OCI-LY1 (cell line): ENCODE results near the gene ZHX3.

Source experiments
- H2AFZ ChIP-seq: fragments of 200-600 bp; sonication (generic), shearing (Covaris generic); 2 replicates; pipeline ENCODE4 v1.6.0; 2014; ENCODE audit warnings: antibody characterized with exemption, mild to moderate bottlenecking, low read length
- H3F3A ChIP-seq: fragments of 200-600 bp; sonication (generic), shearing (Covaris generic); 2 replicates; pipeline ENCODE4 v1.6.0; 2014; ENCODE audit warnings: mild to moderate bottlenecking, antibody characterized with exemption, low read length, moderate library complexity; ENCODE audit not compliant: insufficient read depth
- H3K27ac ChIP-seq: fragments of 200-600 bp; sonication (generic); 2 replicates; pipeline ENCODE4 v1.5.1; 2014; ENCODE audit warnings: low read length, mixed run types, mild to moderate bottlenecking, low read depth; ENCODE audit not compliant: poor library complexity, severe bottlenecking
- H3K27me3 ChIP-seq: fragments of 200-600 bp; sonication (generic); 2 replicates; pipeline ENCODE4 v1.6.0; 2014; ENCODE audit warnings: antibody characterized with exemption, mild to moderate bottlenecking, low read length, moderate library complexity; ENCODE audit not compliant: insufficient read depth
- H3K36me3 ChIP-seq: fragments of 200-600 bp; sonication (generic); 2 replicates; pipeline ENCODE4 v1.6.1; 2014; ENCODE audit warnings: mild to moderate bottlenecking, antibody characterized with exemption, low read length, moderate library complexity, mixed read lengths; ENCODE audit not compliant: insufficient read depth
- H3K4me1 ChIP-seq: fragments of 200-600 bp; sonication (generic); 2 replicates; pipeline ENCODE4 v1.5.1; 2014; ENCODE audit warnings: mild to moderate bottlenecking, low read length, moderate library complexity; ENCODE audit not compliant: insufficient read depth, severe bottlenecking
- H3K4me2 ChIP-seq: fragments of 200-600 bp; sonication (generic), shearing (Covaris generic); 2 replicates; pipeline ENCODE4 v1.6.1; 2014; ENCODE audit warnings: low read length
- H3K4me3 ChIP-seq: fragments of 200-600 bp; sonication (generic); 2 replicates; pipeline ENCODE4 v1.5.1; 2014; ENCODE audit warnings: low read length, low read depth, mild to moderate bottlenecking, mixed read lengths; ENCODE audit not compliant: poor library complexity, severe bottlenecking
- H3K79me2 ChIP-seq: fragments of 200-600 bp; shearing (Covaris generic); 2 replicates; pipeline ENCODE4 v1.6.1; 2016; ENCODE audit warnings: mixed run types, low read length, mixed read lengths; ENCODE audit not compliant: insufficient read depth
- H3K9ac ChIP-seq: fragments of 200-600 bp; sonication (generic), shearing (Covaris generic); 2 replicates; pipeline ENCODE4 v1.6.1; 2014; ENCODE audit warnings: mild to moderate bottlenecking, low read length, mixed read lengths
- H3K9me2 ChIP-seq: fragments of 200-600 bp; sonication (generic), shearing (Covaris generic); 2 replicates; pipeline ENCODE4 v1.6.1; 2014; ENCODE audit warnings: low read depth, mild to moderate bottlenecking, low read length, mixed read lengths
- H3K9me3 ChIP-seq: fragments of 200-600 bp; shearing (Covaris generic); 2 replicates; pipeline ENCODE4 v1.6.1; 2014; ENCODE audit warnings: low read length, mixed read lengths
- H4K20me1 ChIP-seq: fragments of 200-600 bp; sonication (generic), shearing (Covaris generic); 2 replicates; pipeline ENCODE4 v1.6.0; 2016; ENCODE audit warnings: mild to moderate bottlenecking, low read length; ENCODE audit not compliant: insufficient read depth
- EZH2 ChIP-seq: fragments of 200-600 bp; sonication (generic), shearing (Covaris generic); IDR thresholded peaks from 2 replicates; pipeline ENCODE4 v1.8.0; 2017; ENCODE audit warnings: borderline replicate concordance, mixed run types, mild to moderate bottlenecking, antibody characterized with exemption, low read length, moderate library complexity, mixed read lengths
- TF ChIP-seq, protein P1 (sequence below): fragments of 200-600 bp; sonication (generic), shearing (Covaris generic); IDR thresholded peaks from 2 replicates; pipeline ENCODE4 v1.5.1; 2017; ENCODE audit warnings: mild to moderate bottlenecking, antibody characterized with exemption, low read length, moderate library complexity, mixed read lengths

The ZHX3 gene

GRCh38 chr20:41141153-41141815 lies 176.2 kb downstream of the ZHX3 start:
- H3K27me3 ChIP-seq: no peaks in the 10 kb centered on the region
- peak overlapping the region; percentile 81 for H3K4me3 ChIP-seq
- no peaks in the 10 kb centered on the region for H3K9me2 ChIP-seq
- H3K9ac ChIP-seq: peak overlapping the region; percentile 47; the same call in 1 of the 2 replicates
- H3K79me2 ChIP-seq: peaks cover 42% of the 10 kb centered on the region
- peak overlapping the region; percentile 67 for H3K4me2 ChIP-seq
- H2AFZ ChIP-seq: no peak overlapping the region
- H3K9me3 ChIP-seq: no peaks in the 10 kb centered on the region
- TF ChIP-seq, protein P1, sequence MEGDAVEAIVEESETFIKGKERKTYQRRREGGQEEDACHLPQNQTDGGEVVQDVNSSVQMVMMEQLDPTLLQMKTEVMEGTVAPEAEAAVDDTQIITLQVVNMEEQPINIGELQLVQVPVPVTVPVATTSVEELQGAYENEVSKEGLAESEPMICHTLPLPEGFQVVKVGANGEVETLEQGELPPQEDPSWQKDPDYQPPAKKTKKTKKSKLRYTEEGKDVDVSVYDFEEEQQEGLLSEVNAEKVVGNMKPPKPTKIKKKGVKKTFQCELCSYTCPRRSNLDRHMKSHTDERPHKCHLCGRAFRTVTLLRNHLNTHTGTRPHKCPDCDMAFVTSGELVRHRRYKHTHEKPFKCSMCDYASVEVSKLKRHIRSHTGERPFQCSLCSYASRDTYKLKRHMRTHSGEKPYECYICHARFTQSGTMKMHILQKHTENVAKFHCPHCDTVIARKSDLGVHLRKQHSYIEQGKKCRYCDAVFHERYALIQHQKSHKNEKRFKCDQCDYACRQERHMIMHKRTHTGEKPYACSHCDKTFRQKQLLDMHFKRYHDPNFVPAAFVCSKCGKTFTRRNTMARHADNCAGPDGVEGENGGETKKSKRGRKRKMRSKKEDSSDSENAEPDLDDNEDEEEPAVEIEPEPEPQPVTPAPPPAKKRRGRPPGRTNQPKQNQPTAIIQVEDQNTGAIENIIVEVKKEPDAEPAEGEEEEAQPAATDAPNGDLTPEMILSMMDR: no peak
- no peak for TF ChIP-seq EZH2
- H3K27ac ChIP-seq: peak overlapping the region; percentile 79
- peaks cover 8% of the 10 kb centered on the region; the same call in 1 of the 2 replicates for H3K36me3 ChIP-seq
- H4K20me1 ChIP-seq: no peaks in the 10 kb centered on the region
- H3K4me1 ChIP-seq: peaks cover 84% of the 10 kb centered on the region
- H3F3A ChIP-seq: no peaks in the 10 kb centered on the region

DNA sequence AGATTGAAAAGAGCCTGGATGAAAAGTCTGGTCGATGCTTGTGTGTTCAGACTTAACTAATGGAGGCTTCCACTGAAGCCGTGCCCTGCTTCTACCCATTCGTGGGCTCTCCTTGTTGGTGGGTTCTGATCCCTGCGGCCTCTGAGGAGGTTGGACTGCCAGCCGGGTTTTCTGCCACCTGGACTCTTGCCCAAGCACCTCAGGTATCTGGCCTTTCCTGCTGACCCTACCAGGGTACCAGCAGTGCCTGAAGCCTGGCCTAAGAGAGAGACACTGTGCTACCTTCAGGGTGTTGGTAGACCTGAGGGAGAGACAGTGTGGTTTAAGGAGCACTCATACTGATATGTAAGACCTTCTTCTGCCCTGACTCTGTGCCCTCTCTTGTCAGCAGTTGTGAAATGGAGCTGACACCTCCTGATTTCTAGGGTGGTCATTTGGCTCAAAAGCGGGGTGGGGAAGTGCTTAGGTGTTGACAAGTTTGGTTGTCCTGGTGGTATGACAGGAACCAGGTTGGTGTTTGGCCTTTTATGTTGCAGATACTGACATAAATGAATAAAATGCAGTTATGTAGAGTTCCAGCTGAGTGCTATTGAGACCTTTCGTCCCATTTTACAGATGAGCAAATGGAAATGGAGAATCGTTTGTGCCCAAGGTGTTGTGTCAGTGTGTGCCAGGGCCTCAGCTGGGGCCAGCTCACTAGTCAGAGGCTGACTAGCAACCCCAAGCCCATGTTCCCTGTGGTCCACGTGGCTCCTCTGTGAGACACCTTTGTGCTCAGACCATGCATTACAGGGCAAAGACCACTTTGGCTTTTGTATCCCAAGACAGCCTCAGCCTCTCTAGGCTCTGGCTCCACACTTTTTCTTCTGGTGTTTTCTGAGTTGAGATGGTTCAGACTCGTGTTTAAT lies 177.1 kb downstream of the ZHX3 start:
- Histone ChIP-seq H3K9me3 (no peaks in the 10 kb centered on the region), H4K20me1 (no peaks in the 10 kb centered on the region), H3K4me3 (peak overlapping the region; percentile 81), H3K9me2 (no peaks in the 10 kb centered on the region), H3K27me3 (no peaks in the 10 kb centered on the region), H2AFZ (no peak overlapping the region), H3K4me2 (peak overlapping the region; percentile 67), H3K4me1 (peaks cover 78% of the 10 kb centered on the region), H3K27ac (peak overlapping the region; percentile 79), H3K79me2 (peaks cover 40% of the 10 kb centered on the region), H3F3A (peaks cover 5% of the 10 kb centered on the region; the same call in 1 of the 2 replicates), H3K36me3 (peaks cover 8% of the 10 kb centered on the region; the same call in 1 of the 2 replicates), H3K9ac (peak overlapping the region; percentile 22; the same call in 1 of the 2 replicates)
- TF ChIP-seq EZH2: no peak
- TF ChIP-seq, protein P1: no peak

- peak overlapping the region; percentile 67 for H3K4me2 ChIP-seq
- no peaks in the 10 kb centered on the region for H3K9me3 ChIP-seq
- H3K4me1 ChIP-seq: peaks cover 70% of the 10 kb centered on the region
- peak overlapping the region; percentile 76; the same call in 1 of the 2 replicates for H3K9ac ChIP-seq
- H3K79me2 ChIP-seq: peaks cover 30% of the 10 kb centered on the region
- peak overlapping the region; percentile 81 for H3K4me3 ChIP-seq
- no peak for TF ChIP-seq EZH2
- TF ChIP-seq, protein P1: no peak
- no peaks in the 10 kb centered on the region for H3K9me2 ChIP-seq
- peaks cover 5% of the 10 kb centered on the region; the same call in 1 of the 2 replicates for H3F3A ChIP-seq
- no peaks in the 10 kb centered on the region for H3K27me3 ChIP-seq
- H3K36me3 ChIP-seq: peaks cover 7% of the 10 kb centered on the region; the same call in 1 of the 2 replicates
- H2AFZ ChIP-seq: no peak overlapping the region
- peak overlapping the region; percentile 79 for H3K27ac ChIP-seq
- no peaks in the 10 kb centered on the region for H4K20me1 ChIP-seq
These were observed 178.1 kb downstream of the ZHX3 start for GRCh38 chr20:41139227-41140093.
